CD4-positive, alpha-beta T cell treated with Interleukin-6 at 100 ng/mL for 8 hours (primary cell): Measurements from ENCODE around the gene TBC1D30.
"Not testable (repeated sequence)": the region's sequence is repeated elsewhere in the genome, so short reads cannot be mapped to it uniquely, and the experiment has no call there.

Source experiments
- DNase-seq: peaks from one replicate; pipeline ENCODE4 v3.0.0-alpha.2; 2020; ENCODE audit warnings: mixed read lengths, low spot score

The TBC1D30 gene

GRCh38 chr12:64824500-64825142 is at the start of gene TBC1D30:
Gene TBC1D30 (plus strand): TSS chr12:64824647. CDS start chr12:64824880, 233 bp downstream.
- DNase-seq, result no peak

- not testable (repeated sequence) for DNase-seq
These were observed 49.2 kb upstream of the TBC1D30 start for GRCh38 chr12:64775147-64775736.

GRCh38 chr12:64779354-64779974 is 45.0 kb upstream of the TBC1D30 start:
- no peak for DNase-seq

GRCh38 chr12:64780132-64780530 is 44.3 kb upstream of the TBC1D30 start:
- no peak for DNase-seq

GRCh38 chr12:64780531-64781279 is 43.7 kb upstream of the TBC1D30 start:
- DNase-seq, result no peak

GRCh38 chr12:64781280-64782190 is 42.9 kb upstream of the TBC1D30 start:
- DNase-seq, result no peak

- DNase-seq, result no peak
These were observed 42.1 kb upstream of the TBC1D30 start for GRCh38 chr12:64782191-64782876.

GRCh38 chr12:64785838-64786237 is 38.6 kb upstream of the TBC1D30 start:
- no peak for DNase-seq

- no peak for DNase-seq
These were observed 34.3 kb upstream of the TBC1D30 start for GRCh38 chr12:64790166-64790565.

- no peak for DNase-seq
These were observed 33.4 kb upstream of the TBC1D30 start for GRCh38 chr12:64791036-64791435.

GRCh38 chr12:64792128-64792527 is 32.3 kb upstream of the TBC1D30 start:
- no peak for DNase-seq

- DNase-seq, result no peak
These were observed 30.8 kb upstream of the TBC1D30 start for GRCh38 chr12:64793610-64794009.

- DNase-seq, result no peak
These were observed 30.1 kb upstream of the TBC1D30 start for GRCh38 chr12:64794305-64794704.

- DNase-seq, result peak; percentile 69
These were observed 28.1 kb upstream of the TBC1D30 start for GRCh38 chr12:64796205-64796845.

GRCh38 chr12:64797156-64797555 is 27.3 kb upstream of the TBC1D30 start:
- no peak for DNase-seq

GRCh38 chr12:64798165-64798564 is 26.3 kb upstream of the TBC1D30 start:
- DNase-seq, result no peak

GRCh38 chr12:64800640-64801039 is 23.8 kb upstream of the TBC1D30 start:
- DNase-seq, result no peak

GRCh38 chr12:64801381-64801780 is 23.1 kb upstream of the TBC1D30 start:
- DNase-seq, result no peak

GRCh38 chr12:64802180-64802775 is 22.2 kb upstream of the TBC1D30 start:
- DNase-seq, result peak; percentile 34

- no peak for DNase-seq
These were observed 18.3 kb upstream of the TBC1D30 start for GRCh38 chr12:64806173-64806572.
